ENCODE measurements around the gene PLD5.

DNA sequence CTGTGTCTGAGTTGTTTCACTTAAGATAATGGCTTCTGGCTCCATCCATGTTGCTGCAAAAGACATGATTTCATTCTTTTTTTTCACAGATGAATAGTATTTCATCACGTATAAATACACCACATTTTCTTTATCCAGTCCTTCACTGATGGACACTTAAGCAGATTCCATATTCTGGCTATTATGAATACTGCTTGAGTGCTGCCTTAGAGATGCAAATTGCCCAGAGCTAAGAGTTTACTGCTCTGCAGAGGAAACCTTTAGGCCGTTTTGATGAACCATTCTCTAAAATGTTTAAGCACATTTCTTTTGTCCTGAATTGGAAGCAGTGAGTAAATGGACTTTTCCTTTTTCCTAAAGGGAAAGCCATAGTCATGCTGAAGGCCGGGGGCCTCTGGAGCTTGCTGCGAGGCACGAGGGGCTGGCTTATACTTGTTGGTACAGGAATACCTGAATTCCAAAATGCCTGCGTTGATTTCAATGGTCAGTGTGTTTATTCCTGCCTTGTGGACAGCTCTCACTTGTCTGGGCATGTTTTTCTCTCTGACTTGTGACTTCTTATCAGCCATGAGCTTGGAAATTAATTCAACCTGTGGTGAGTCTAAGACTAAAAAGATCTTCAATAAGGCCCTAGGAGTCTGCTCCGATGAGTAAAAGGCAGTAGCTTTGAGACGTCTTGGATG is 324.6 kb downstream of the PLD5 start:
- TF ChIP-seq, protein P1, sequence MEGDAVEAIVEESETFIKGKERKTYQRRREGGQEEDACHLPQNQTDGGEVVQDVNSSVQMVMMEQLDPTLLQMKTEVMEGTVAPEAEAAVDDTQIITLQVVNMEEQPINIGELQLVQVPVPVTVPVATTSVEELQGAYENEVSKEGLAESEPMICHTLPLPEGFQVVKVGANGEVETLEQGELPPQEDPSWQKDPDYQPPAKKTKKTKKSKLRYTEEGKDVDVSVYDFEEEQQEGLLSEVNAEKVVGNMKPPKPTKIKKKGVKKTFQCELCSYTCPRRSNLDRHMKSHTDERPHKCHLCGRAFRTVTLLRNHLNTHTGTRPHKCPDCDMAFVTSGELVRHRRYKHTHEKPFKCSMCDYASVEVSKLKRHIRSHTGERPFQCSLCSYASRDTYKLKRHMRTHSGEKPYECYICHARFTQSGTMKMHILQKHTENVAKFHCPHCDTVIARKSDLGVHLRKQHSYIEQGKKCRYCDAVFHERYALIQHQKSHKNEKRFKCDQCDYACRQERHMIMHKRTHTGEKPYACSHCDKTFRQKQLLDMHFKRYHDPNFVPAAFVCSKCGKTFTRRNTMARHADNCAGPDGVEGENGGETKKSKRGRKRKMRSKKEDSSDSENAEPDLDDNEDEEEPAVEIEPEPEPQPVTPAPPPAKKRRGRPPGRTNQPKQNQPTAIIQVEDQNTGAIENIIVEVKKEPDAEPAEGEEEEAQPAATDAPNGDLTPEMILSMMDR (IDR thresholded peaks at IDR 0.05), result no peak
- TF ChIP-seq REST (IDR thresholded peaks at IDR 0.05; ENCODE audit: insufficient read depth in 1 of 2, low read depth in 2 of 2, low read length in 1 of 2) (no peak), POLR2AphosphoS5 (IDR thresholded peaks at IDR 0.05; ENCODE audit: low read depth, low read length) (no peak)

All from Panc1 (cell line).